SK-N-SH (cell line): ENCODE results near the gene RTN4. TPM values are rescaled to one million over a fixed set of nuclear protein-coding genes. Genes with fewer than 3 reads are reported as not detected.
A peak's percentile ranks its signal among the peaks of the same experiment; 100 is the strongest.

ENCODE experiments used
- CTCF ChIA-PET: fragments of 300-600, 350-600 bp; formaldehyde crosslinking; extraction: SDS; loops from one replicate; lab custom pipeline; 2021; lab: Yijun Ruan, JAX
- POLR2A ChIA-PET: fragments of 350-600 bp; sonication (Branson Sonifier 250); formaldehyde crosslinking; extraction: SDS; loops from one replicate; lab custom pipeline; 2020; ENCODE audit warnings: antibody characterized with exemption, inconsistent platforms; lab: Yijun Ruan, JAX
- DNase-seq: peaks from one replicate; pipeline ENCODE4 v3.0.0; 2012
- H2AFZ ChIP-seq: fragments of 200-600 bp; sonication (generic); 2 replicates; pipeline ENCODE4 v1.8.1; 2016; ENCODE audit warnings: antibody characterized with exemption, mild to moderate bottlenecking, low read depth
- H3F3A ChIP-seq: fragments of 200-600 bp; sonication (generic); replicated peaks from 2 replicates; pipeline ENCODE3; 2016; ENCODE audit warnings: antibody characterized with exemption, mild to moderate bottlenecking; ENCODE audit not compliant: insufficient read depth
- H3K27ac ChIP-seq, 2 experiments: fragments of 200-500 bp in 1 of 2; fragments of 200-600 bp in 1 of 2; sonication (Bioruptor generic) in 1 of 2; sonication (generic), shearing (Covaris generic) in 1 of 2; 2 replicates each; pipeline versions ENCODE4 v1.5.1 to v1.6.1; 2014 to 2016; ENCODE audit warnings: low read depth in 2 of 2, inconsistent platforms in 1 of 2, low read length in 1 of 2, mild to moderate bottlenecking in 1 of 2, mixed read lengths in 1 of 2
- H3K27me3 ChIP-seq: fragments of 200-600 bp; sonication (generic), shearing (Covaris generic); 2 replicates; pipeline ENCODE4 v1.6.1; 2016; ENCODE audit warnings: mixed run types; ENCODE audit not compliant: insufficient read depth
- H3K36me3 ChIP-seq, 2 experiments: fragments of 200-500 bp in 1 of 2; fragments of 200-600 bp in 1 of 2; sonication (Bioruptor generic) in 1 of 2; sonication (generic) in 1 of 2; replicated peaks in 1 of 2; 2 replicates each; pipeline versions ENCODE3 to v1.5.1; 2014 to 2016; ENCODE audit warnings: low read length in 1 of 2, mild to moderate bottlenecking in 1 of 2; ENCODE audit not compliant: insufficient read depth in 2 of 2, control insufficient read depth in 1 of 2
- H3K4me1 ChIP-seq, 2 experiments: fragments of 200-500 bp in 1 of 2; fragments of 200-600 bp in 1 of 2; sonication (Bioruptor generic) in 1 of 2; sonication (generic), shearing (Covaris generic) in 1 of 2; 2 replicates each; pipeline versions ENCODE4 v1.5.1 to v1.6.1; 2014 to 2016; ENCODE audit warnings: low read depth in 1 of 2, low read length in 1 of 2, mixed run types in 1 of 2; ENCODE audit not compliant: insufficient read depth in 2 of 2, control insufficient read depth in 1 of 2
- H3K4me2 ChIP-seq: fragments of 200-600 bp; sonication (generic), shearing (Covaris generic); 2 replicates; pipeline ENCODE4 v1.6.1; 2017; ENCODE audit warnings: mixed run types
- H3K4me3 ChIP-seq, 2 experiments: fragments of 200-500 bp in 1 of 2; fragments of 200-600 bp in 1 of 2; sonication (Bioruptor generic) in 1 of 2; sonication (generic), shearing (Covaris generic) in 1 of 2; 2 replicates each; pipeline versions ENCODE4 v1.5.1 to v1.8.1; 2014 to 2016; ENCODE audit warnings: low read depth in 2 of 2, inconsistent platforms in 1 of 2, low read length in 1 of 2, mild to moderate bottlenecking in 1 of 2, mixed read lengths in 1 of 2, moderate library complexity in 1 of 2
- H3K79me2 ChIP-seq: fragments of 200-600 bp; sonication (generic); 2 replicates; pipeline ENCODE4 v1.8.1; 2017; ENCODE audit warnings: mild to moderate bottlenecking; ENCODE audit not compliant: insufficient read depth
- H3K9ac ChIP-seq: fragments of 200-600 bp; sonication (generic); 2 replicates; pipeline ENCODE4 v1.6.1; 2017; ENCODE audit warnings: mixed run types
- H3K9me2 ChIP-seq: fragments of 200-600 bp; sonication (generic); 2 replicates; pipeline ENCODE4 v1.6.1; 2017; ENCODE audit warnings: mixed run types
- H3K9me3 ChIP-seq: fragments of 200-600 bp; sonication (generic); 2 replicates; pipeline ENCODE4 v1.6.1; 2017; ENCODE audit warnings: mixed run types, mild to moderate bottlenecking, moderate library complexity
- H4K20me1 ChIP-seq: fragments of 200-600 bp; sonication (generic); 2 replicates; pipeline ENCODE4 v1.6.1; 2017; ENCODE audit warnings: mild to moderate bottlenecking, mixed run types; ENCODE audit not compliant: insufficient read depth
- CHD2 ChIP-seq: fragments of 150-350 bp; IDR thresholded peaks from 2 replicates; pipeline ENCODE4 v1.6.1; 2018; ENCODE audit warnings: low read length; ENCODE audit not compliant: partially characterized antibody
- ELF1 ChIP-seq: IDR thresholded peaks from 2 replicates; pipeline ENCODE4 v1.4.0; 2012
- EZH2phosphoT487 ChIP-seq: fragments of 200-600 bp; sonication (generic); IDR thresholded peaks from 2 replicates; pipeline ENCODE4 v1.6.1; 2017; ENCODE audit warnings: low read depth, mixed run types, mild to moderate bottlenecking, antibody characterized with exemption, moderate library complexity, borderline replicate concordance
- FOXM1 ChIP-seq: IDR thresholded peaks from 2 replicates; pipeline ENCODE4 v1.4.0; 2012; ENCODE audit warnings: low read depth, mild to moderate bottlenecking
- GATA2 ChIP-seq: sonication (generic); formaldehyde crosslinking; IDR thresholded peaks from 2 replicates; pipeline ENCODE4 v1.5.0; 2020; ENCODE audit warnings: mild to moderate bottlenecking, missing genetic modification reagents
- JUND ChIP-seq: IDR thresholded peaks from 2 replicates; pipeline ENCODE4 v1.4.0; 2012
- MEF2A ChIP-seq: IDR thresholded peaks from 2 replicates; pipeline ENCODE4 v1.4.0; 2012; ENCODE audit warnings: low read depth, borderline replicate concordance
- MXI1 ChIP-seq: IDR thresholded peaks from 2 replicates; pipeline ENCODE4 v1.6.1; 2012; ENCODE audit warnings: mild to moderate bottlenecking, low read depth, low read length, improper control_type of control experiment
- NRF1 ChIP-seq: IDR thresholded peaks from 2 replicates; pipeline ENCODE4 v1.6.1; 2012; ENCODE audit warnings: low read depth, mild to moderate bottlenecking, low read length
- POLR2AphosphoS5 ChIP-seq: IDR thresholded peaks from 2 replicates; pipeline ENCODE4 v1.6.1; 2012; ENCODE audit warnings: low read depth, low read length
- RCOR1 ChIP-seq: fragments of 150-350 bp; IDR thresholded peaks from 2 replicates; pipeline ENCODE4 v1.6.1; 2017; ENCODE audit warnings: antibody characterized with exemption, low read length
- RFX5 ChIP-seq: IDR thresholded peaks from 2 replicates; pipeline ENCODE4 v1.6.1; 2012; ENCODE audit warnings: mild to moderate bottlenecking, improper control_type of control experiment, low read length
- RXRA ChIP-seq: IDR thresholded peaks from 2 replicates; pipeline ENCODE4 v1.4.0; 2012; ENCODE audit warnings: low read depth, mild to moderate bottlenecking, borderline replicate concordance
- SIN3A ChIP-seq: IDR thresholded peaks from 2 replicates; pipeline ENCODE4 v1.6.1; 2012; ENCODE audit warnings: low read depth, mild to moderate bottlenecking, low read length, moderate library complexity, borderline replicate concordance
- SMC3 ChIP-seq: IDR thresholded peaks from 2 replicates; pipeline ENCODE4 v1.6.1; 2012; ENCODE audit warnings: low read depth, low read length, improper control_type of control experiment
- TAF1 ChIP-seq: IDR thresholded peaks from 2 replicates; pipeline ENCODE4 v1.6.1; 2012; ENCODE audit warnings: low read depth, mild to moderate bottlenecking, low read length, moderate library complexity, borderline replicate concordance
- TEAD4 ChIP-seq: IDR thresholded peaks from 2 replicates; pipeline ENCODE4 v1.4.0; 2012; ENCODE audit warnings: mild to moderate bottlenecking, borderline replicate concordance; ENCODE audit not compliant: insufficient read depth
- YY1 ChIP-seq: IDR thresholded peaks from 2 replicates; pipeline ENCODE4 v1.4.0; 2012; ENCODE audit warnings: low read depth, mild to moderate bottlenecking
- WGBS: methylation state at CpG from one replicate; pipeline ENCODE4 v1.1.6; 2017; ENCODE audit warnings: low lambda C conversion rate; 5-methylcytosine and 5-hydroxymethylcytosine counted together
- polyA plus RNA-seq, 3 experiments: library from polyadenylated mRNA; depleted of rRNA; stranded (reverse); fragments of >200 nt; gene quantifications; 2 replicates each; pipeline ENCODE4 v1.2.3, GENCODE V29; 2012
- TF ChIP-seq, protein P1 (sequence below): IDR thresholded peaks from 2 replicates; pipeline ENCODE4 v1.4.0; 2012; ENCODE audit warnings: low read depth
- TF ChIP-seq, protein P2 (sequence below): IDR thresholded peaks from 2 replicates; pipeline ENCODE4 v1.4.0; 2012; ENCODE audit warnings: low read depth, borderline replicate concordance
- TF ChIP-seq, protein P3 (sequence below): fragments of 150-350 bp; IDR thresholded peaks from 2 replicates; pipeline ENCODE4 v1.6.1; 2016; ENCODE audit warnings: mild to moderate bottlenecking, low read depth, low read length
- TF ChIP-seq, protein P4 (sequence below): IDR thresholded peaks from 2 replicates; pipeline ENCODE4 v1.4.0; 2012; ENCODE audit warnings: low read depth, borderline replicate concordance
- TF ChIP-seq, protein P5 (sequence below): fragments of 150-350 bp; IDR thresholded peaks from 2 replicates; pipeline ENCODE4 v1.6.1; 2017; ENCODE audit warnings: antibody characterized with exemption, low read length, low read depth, borderline replicate concordance

The RTN4 gene
- polyA plus RNA-seq, 1 of the 3 experiments (the other 2 are of a cell fraction), result 315 TPM

DNA sequence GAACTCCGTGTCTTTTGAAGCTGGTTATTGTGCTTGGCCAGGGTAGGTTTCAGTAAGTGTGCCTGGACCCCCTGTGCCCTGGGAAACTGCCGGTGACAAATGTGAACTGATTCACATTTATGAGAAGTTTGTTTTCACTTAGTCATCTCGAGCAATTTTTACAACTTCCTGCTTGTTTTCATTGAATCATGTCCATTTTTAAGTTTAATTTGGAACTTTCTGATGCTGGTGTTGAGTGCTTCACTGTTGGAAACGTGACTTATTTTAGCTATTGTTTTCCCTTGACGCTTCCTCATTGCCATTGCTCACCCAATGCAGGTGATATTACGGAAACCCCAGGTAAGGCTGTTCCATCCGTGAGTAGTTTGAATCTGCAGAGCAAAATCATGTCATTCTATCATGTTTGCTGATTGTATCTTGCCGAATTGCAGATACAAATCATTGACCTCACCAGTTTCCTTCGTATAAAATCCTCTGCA lies 97.2 kb downstream of the RTN4 start:
- POLR2A ChIA-PET, result no interaction called here
- H3K36me3 ChIP-seq, result no peaks in the 10 kb centered on the region
- TF ChIP-seq FOXM1 (no peak), YY1 (no peak), RFX5 (no peak), TAF1 (no peak), RXRA (no peak), RCOR1 (no peak), TEAD4 (no peak), POLR2AphosphoS5 (no peak), JUND (no peak), CHD2 (no peak), MEF2A (no peak), GATA2 (CRISPR knock-in tag) (no peak), SMC3 (no peak), ELF1 (no peak), SIN3A (no peak), NRF1 (no peak), EZH2phosphoT487 (no peak)
- TF ChIP-seq, protein P1, sequence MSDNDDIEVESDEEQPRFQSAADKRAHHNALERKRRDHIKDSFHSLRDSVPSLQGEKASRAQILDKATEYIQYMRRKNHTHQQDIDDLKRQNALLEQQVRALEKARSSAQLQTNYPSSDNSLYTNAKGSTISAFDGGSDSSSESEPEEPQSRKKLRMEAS, result no peak
- TF ChIP-seq, protein P2, sequence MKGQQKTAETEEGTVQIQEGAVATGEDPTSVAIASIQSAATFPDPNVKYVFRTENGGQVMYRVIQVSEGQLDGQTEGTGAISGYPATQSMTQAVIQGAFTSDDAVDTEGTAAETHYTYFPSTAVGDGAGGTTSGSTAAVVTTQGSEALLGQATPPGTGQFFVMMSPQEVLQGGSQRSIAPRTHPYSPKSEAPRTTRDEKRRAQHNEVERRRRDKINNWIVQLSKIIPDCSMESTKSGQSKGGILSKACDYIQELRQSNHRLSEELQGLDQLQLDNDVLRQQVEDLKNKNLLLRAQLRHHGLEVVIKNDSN, result no peak
- H3K9me2 ChIP-seq, result no peaks in the 10 kb centered on the region
- 65% methylated on average over 9 of the region's 9 CpGs for WGBS
- no peaks in the 10 kb centered on the region for H4K20me1 ChIP-seq
- 0 out of 2 replicates have a peak overlapping the region, but pooled peaks have one; percentile 31 for H3K4me2 ChIP-seq
- no peak overlapping the region for H3K4me3 ChIP-seq
- H3K9ac ChIP-seq, result no peak overlapping the region
- H3K9me3 ChIP-seq, result no peaks in the 10 kb centered on the region
- CTCF ChIA-PET, result no interaction called here
- peak overlapping the region in 1 of 2 experiments; percentile 20; a peak in 2 of 4 replicates for H3K27ac ChIP-seq
- H3F3A ChIP-seq, result no peaks in the 10 kb centered on the region
- no peak overlapping the region for H2AFZ ChIP-seq
- no peak for DNase-seq
- H3K4me1 ChIP-seq, result peaks cover 5 to 9% of the 10 kb centered on the region in 2 experiments; a peak in 3 of 4 replicates
- no peaks in the 10 kb centered on the region for H3K79me2 ChIP-seq
- H3K27me3 ChIP-seq, result no peaks in the 10 kb centered on the region

DNA sequence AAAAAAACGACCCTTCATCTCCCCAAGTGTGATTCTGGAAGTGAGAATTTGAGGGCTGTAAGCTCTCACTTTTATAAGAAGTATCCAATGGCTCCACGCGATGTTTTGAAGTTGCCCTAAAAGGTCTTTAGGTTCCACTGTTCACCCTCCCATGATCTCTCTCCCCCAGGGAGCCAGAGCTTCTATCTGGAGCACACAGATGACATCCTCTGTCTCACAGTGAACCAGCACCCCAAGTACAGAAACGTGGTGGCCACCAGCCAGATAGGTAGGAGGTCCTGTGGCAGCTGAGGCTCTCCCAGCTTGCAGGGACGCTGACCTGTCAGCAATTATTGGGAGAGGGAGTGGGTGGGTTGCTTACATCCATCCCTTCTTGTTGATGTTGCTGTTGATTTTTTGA lies 97.8 kb downstream of the RTN4 start:
- Histone ChIP-seq H3K9me2 (no peaks in the 10 kb centered on the region), H3F3A (no peaks in the 10 kb centered on the region), H4K20me1 (no peaks in the 10 kb centered on the region), H3K27ac (peak overlapping the region in 1 of 2 experiments; percentile 20; a peak in 1 of 4 replicates), H3K4me3 (no peak overlapping the region), H3K9me3 (no peaks in the 10 kb centered on the region), H3K9ac (no peak overlapping the region), H3K4me2 (0 out of 2 replicates have a peak overlapping the region, but pooled peaks have one; percentile 31), H3K4me1 (peaks cover 5 to 9% of the 10 kb centered on the region in 2 experiments; a peak in 3 of 4 replicates), H3K79me2 (no peaks in the 10 kb centered on the region), H3K36me3 (no peaks in the 10 kb centered on the region), H2AFZ (no peak overlapping the region), H3K27me3 (no peaks in the 10 kb centered on the region)
- POLR2A ChIA-PET, result no interaction called here
- DNase-seq, result no peak
- WGBS, result 54% methylated on average over 5 of the region's 5 CpGs
- CTCF ChIA-PET, result interaction anchor here (0.8 kb wide), 1 partner anchor 21 kb away, joined by 4 read pairs; no protein-coding TSS in a partner anchor
- TF ChIP-seq, protein P3, sequence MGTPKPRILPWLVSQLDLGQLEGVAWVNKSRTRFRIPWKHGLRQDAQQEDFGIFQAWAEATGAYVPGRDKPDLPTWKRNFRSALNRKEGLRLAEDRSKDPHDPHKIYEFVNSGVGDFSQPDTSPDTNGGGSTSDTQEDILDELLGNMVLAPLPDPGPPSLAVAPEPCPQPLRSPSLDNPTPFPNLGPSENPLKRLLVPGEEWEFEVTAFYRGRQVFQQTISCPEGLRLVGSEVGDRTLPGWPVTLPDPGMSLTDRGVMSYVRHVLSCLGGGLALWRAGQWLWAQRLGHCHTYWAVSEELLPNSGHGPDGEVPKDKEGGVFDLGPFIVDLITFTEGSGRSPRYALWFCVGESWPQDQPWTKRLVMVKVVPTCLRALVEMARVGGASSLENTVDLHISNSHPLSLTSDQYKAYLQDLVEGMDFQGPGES, result no peak
- TF ChIP-seq, protein P1, result no peak
- TF ChIP-seq, protein P2, result no peak
- TF ChIP-seq GATA2 (CRISPR knock-in tag), result no peak
- TF ChIP-seq MXI1, result no peak
- TF ChIP-seq, protein P4, sequence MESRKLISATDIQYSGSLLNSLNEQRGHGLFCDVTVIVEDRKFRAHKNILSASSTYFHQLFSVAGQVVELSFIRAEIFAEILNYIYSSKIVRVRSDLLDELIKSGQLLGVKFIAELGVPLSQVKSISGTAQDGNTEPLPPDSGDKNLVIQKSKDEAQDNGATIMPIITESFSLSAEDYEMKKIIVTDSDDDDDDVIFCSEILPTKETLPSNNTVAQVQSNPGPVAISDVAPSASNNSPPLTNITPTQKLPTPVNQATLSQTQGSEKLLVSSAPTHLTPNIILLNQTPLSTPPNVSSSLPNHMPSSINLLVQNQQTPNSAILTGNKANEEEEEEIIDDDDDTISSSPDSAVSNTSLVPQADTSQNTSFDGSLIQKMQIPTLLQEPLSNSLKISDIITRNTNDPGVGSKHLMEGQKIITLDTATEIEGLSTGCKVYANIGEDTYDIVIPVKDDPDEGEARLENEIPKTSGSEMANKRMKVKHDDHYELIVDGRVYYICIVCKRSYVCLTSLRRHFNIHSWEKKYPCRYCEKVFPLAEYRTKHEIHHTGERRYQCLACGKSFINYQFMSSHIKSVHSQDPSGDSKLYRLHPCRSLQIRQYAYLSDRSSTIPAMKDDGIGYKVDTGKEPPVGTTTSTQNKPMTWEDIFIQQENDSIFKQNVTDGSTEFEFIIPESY, result no peak
- no peak for TF ChIP-seq YY1
- TF ChIP-seq, protein P5, sequence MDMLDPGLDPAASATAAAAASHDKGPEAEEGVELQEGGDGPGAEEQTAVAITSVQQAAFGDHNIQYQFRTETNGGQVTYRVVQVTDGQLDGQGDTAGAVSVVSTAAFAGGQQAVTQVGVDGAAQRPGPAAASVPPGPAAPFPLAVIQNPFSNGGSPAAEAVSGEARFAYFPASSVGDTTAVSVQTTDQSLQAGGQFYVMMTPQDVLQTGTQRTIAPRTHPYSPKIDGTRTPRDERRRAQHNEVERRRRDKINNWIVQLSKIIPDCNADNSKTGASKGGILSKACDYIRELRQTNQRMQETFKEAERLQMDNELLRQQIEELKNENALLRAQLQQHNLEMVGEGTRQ, result no peak
- TF ChIP-seq CHD2, result no peak
- no peak for TF ChIP-seq JUND
